PC-3 (cell line): ENCODE measurements around the gene SH3RF3.
A peak's percentile ranks its signal among the peaks of the same experiment; 100 is the strongest.

ENCODE experiments used
- EZH2 ChIP-seq: fragments of 300-600 bp; sonication (generic); IDR thresholded peaks from one replicate; pipeline ENCODE4 v1.6.1; 2017; ENCODE audit warnings: antibody characterized with exemption, mild to moderate bottlenecking, low read length; ENCODE audit not compliant: unreplicated experiment
- EZH2phosphoT487 ChIP-seq: fragments of 300-600 bp; sonication (generic); IDR thresholded peaks from 2 replicates; pipeline ENCODE4 v1.6.1; 2018; ENCODE audit warnings: mild to moderate bottlenecking, antibody characterized with exemption, low read length, borderline replicate concordance
- TF ChIP-seq, protein P1 (sequence below): fragments of 300-600 bp; sonication (generic); conservative IDR thresholded peaks from 2 replicates; pipeline ENCODE4 v1.5.1; 2017; ENCODE audit warnings: antibody characterized with exemption, low read depth, mild to moderate bottlenecking, low read length

DNA sequence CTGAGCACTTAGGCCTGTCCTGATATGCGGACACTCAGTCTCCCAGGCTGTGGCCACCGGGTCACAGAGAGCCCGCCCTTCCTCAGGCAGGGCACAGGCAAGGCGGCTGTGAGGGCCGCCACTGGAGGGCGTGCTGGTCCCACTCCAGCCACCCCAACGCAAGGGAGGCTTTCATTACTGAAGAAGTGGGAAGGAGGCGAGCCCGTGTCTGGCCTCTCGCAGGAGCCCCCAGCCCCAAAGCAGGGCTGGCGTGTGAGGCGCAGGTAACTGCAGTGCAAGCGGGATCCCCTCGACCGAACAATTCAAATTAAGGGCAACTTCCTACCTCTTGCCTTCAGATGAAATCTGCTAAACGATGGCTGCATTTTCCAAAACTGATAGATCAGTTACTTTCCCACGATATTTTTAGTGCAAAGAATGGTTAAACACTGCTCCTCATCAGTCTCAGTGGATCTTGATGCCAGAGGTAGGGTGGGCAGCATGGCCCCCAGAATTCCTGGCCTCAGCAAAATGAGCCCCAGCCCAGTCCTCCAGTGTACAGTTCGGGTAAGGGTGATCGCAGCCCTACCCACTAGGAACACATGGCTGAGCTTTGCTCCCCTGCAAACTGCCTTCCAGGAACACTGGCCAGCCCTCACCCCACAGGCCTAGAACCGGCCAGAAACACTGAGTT is 387.6 kb downstream of the SH3RF3 start:
- TF ChIP-seq, protein P1, sequence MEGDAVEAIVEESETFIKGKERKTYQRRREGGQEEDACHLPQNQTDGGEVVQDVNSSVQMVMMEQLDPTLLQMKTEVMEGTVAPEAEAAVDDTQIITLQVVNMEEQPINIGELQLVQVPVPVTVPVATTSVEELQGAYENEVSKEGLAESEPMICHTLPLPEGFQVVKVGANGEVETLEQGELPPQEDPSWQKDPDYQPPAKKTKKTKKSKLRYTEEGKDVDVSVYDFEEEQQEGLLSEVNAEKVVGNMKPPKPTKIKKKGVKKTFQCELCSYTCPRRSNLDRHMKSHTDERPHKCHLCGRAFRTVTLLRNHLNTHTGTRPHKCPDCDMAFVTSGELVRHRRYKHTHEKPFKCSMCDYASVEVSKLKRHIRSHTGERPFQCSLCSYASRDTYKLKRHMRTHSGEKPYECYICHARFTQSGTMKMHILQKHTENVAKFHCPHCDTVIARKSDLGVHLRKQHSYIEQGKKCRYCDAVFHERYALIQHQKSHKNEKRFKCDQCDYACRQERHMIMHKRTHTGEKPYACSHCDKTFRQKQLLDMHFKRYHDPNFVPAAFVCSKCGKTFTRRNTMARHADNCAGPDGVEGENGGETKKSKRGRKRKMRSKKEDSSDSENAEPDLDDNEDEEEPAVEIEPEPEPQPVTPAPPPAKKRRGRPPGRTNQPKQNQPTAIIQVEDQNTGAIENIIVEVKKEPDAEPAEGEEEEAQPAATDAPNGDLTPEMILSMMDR, result peak; percentile 86
- TF ChIP-seq EZH2phosphoT487 (no peak), EZH2 (no peak)
